ENCODE measurements around the gene BMX. TPM values are rescaled to one million over a fixed set of nuclear protein-coding genes. Genes with fewer than 3 reads are reported as not detected.
A peak's percentile ranks its signal among the peaks of the same experiment; 100 is the strongest.

Gene BMX
- total and polyA plus RNA-seq, 9 of the 15 experiments (the other 6 are each of a cell fraction or from before 2014, with no cell fraction given) = 0.45 to 4.2 (median 1.8) TPM

DNA sequence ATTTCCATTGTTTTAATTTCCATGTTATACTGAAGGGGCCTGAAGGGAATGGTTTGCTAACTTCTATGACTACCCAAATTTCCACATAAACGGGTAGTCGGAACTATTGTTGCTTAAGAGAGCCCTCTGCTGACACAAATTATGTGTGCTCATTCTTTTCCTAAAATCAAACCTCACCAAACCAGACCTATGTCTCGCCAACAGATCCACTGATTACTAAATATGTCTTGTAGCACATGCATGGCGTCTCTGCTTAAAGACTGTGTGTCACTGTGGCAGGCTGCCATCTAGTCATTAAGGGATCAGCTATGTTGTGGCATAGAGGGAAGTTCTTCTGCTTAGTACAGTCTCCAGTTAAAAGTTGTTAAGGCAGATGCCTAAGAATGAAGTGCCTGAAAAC, 32.6 kb upstream of the BMX start:
- no peaks in the 10 kb centered on the region for H3K36me3 ChIP-seq (ENCODE audit: control insufficient read depth, insufficient read depth, low read length)
- ATAC-seq (peak; percentile 72), DNase-seq (ENCODE audit: extremely low read depth in 1 of 4, low spot score in 3 of 4) (peak in 2 of 4 experiments; percentile 15 to 38), FAIRE-seq (peak; percentile 72)
- in situ Hi-C loops (cut with MboI) (loop anchor here (25.0 kb wide), 1 partner anchor 131 kb away; the partner anchor contains the start of gene PIGA), intact Hi-C loops (cut with micrococcal nuclease) (loop anchor here (1.0 to 10.0 kb wide), 4 partner anchors 85 to 1433 kb away; no protein-coding TSS in a partner anchor)
- CTCF ChIA-PET (ENCODE audit: low intra/inter-chr PET ratio) = interaction anchor here (1.3 to 4.2 kb wide), 3 partner anchors 85 to 121 kb away, joined by 4 to 33 read pairs (median 18); partner anchors contain the start of gene VEGFD
- no peak overlapping the region for H3K9ac ChIP-seq (ENCODE audit: insufficient read depth in 1 of 2, low read depth in 2 of 2, low read length in 2 of 2)
- 5% methylated on average over 4 of the region's 4 CpGs for WGBS (ENCODE audit: insufficient coverage, low coverage, missing lambda C conversion rate)
- POLR2A ChIA-PET = interaction anchor here (1.2 kb wide), 1 partner anchor 119 kb away, joined by 3 read pairs; no protein-coding TSS in a partner anchor
- H3K4me3 ChIP-seq = no peak overlapping the region
- no peak overlapping the region for H3K27ac ChIP-seq (ENCODE audit: extremely low read depth, low read depth, low read length)
- no TSS peak for BruUV-seq (replicated peaks)
- H3K27me3 ChIP-seq (ENCODE audit: control insufficient read depth in 2 of 2, insufficient read depth in 2 of 2, low read length in 2 of 2) = no peaks in the 10 kb centered on the region
- no peaks in the 10 kb centered on the region for H4K20me1 ChIP-seq (replicated peaks; ENCODE audit: control insufficient read depth, insufficient read depth, low read length)
- no peak overlapping the region for H3K4me2 ChIP-seq (ENCODE audit: insufficient read depth, low read length)
- H3K4me1 ChIP-seq (replicated peaks in 1 of 2; ENCODE audit: control insufficient read depth in 2 of 2, insufficient read depth in 2 of 2, low read length in 2 of 2) = peaks cover 0 to 4% of the 10 kb centered on the region in 2 experiments; a peak in 1 of 5 replicates
- H2AFZ ChIP-seq (ENCODE audit: low read depth, low read length) = no peak overlapping the region
- no peaks in the 10 kb centered on the region for H3K9me1 ChIP-seq (ENCODE audit: control insufficient read depth, insufficient read depth, low read length)
- no peaks in the 10 kb centered on the region for H3K9me3 ChIP-seq (replicated peaks; ENCODE audit: control insufficient read depth, insufficient read depth, low read depth, low read length)
- H3K79me2 ChIP-seq (ENCODE audit: control insufficient read depth, insufficient read depth, low read length) = no peaks in the 10 kb centered on the region
- TF ChIP-seq, protein P1, sequence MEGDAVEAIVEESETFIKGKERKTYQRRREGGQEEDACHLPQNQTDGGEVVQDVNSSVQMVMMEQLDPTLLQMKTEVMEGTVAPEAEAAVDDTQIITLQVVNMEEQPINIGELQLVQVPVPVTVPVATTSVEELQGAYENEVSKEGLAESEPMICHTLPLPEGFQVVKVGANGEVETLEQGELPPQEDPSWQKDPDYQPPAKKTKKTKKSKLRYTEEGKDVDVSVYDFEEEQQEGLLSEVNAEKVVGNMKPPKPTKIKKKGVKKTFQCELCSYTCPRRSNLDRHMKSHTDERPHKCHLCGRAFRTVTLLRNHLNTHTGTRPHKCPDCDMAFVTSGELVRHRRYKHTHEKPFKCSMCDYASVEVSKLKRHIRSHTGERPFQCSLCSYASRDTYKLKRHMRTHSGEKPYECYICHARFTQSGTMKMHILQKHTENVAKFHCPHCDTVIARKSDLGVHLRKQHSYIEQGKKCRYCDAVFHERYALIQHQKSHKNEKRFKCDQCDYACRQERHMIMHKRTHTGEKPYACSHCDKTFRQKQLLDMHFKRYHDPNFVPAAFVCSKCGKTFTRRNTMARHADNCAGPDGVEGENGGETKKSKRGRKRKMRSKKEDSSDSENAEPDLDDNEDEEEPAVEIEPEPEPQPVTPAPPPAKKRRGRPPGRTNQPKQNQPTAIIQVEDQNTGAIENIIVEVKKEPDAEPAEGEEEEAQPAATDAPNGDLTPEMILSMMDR (IDR thresholded peaks at IDR 0.05 in 2 of 3, conservative IDR thresholded peaks at IDR 0.05 in 1 of 3; ENCODE audit: insufficient read depth in 2 of 3, low read depth in 1 of 3, low read length in 3 of 3) = peak; percentile 40 to 61 (median 46); a peak in 4 of 6 replicates
- no peak for TF ChIP-seq CEBPG (CRISPR knock-in tag; IDR thresholded peaks at IDR 0.05)
- TF ChIP-seq CEBPG (tag; conservative IDR thresholded peaks at IDR 0.05 in 1 of 2, IDR thresholded peaks at IDR 0.05 in 1 of 2) = 0 out of 4 replicates have a peak, but pooled peaks of 1 of the 2 experiments have one; percentile 46
- TF ChIP-seq, protein P2, sequence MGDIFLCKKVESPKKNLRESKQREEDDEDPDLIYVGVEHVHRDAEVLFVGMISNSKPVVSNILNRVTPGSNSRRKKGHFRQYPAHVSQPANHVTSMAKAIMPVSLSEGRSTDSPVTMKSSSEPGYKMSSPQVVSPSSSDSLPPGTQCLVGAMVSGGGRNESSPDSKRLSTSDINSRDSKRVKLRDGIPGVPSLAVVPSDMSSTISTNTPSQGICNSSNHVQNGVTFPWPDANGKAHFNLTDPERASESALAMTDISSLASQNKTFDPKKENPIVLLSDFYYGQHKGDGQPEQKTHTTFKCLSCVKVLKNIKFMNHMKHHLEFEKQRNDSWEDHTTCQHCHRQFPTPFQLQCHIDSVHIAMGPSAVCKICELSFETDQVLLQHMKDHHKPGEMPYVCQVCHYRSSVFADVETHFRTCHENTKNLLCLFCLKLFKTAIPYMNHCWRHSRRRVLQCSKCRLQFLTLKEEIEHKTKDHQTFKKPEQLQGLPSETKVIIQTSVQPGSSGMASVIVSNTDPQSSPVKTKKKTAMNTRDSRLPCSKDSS (IDR thresholded peaks at IDR 0.05; ENCODE audit: low read depth, partially characterized antibody) = no peak
- TF ChIP-seq, protein P3, sequence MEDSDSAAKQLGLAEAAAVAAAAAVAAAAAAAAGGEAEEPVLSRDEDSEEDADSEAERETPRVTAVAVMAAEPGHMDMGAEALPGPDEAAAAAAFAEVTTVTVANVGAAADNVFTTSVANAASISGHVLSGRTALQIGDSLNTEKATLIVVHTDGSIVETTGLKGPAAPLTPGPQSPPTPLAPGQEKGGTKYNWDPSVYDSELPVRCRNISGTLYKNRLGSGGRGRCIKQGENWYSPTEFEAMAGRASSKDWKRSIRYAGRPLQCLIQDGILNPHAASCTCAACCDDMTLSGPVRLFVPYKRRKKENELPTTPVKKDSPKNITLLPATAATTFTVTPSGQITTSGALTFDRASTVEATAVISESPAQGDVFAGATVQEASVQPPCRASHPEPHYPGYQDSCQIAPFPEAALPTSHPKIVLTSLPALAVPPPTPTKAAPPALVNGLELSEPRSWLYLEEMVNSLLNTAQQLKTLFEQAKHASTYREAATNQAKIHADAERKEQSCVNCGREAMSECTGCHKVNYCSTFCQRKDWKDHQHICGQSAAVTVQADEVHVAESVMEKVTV (CRISPR knock-in tag; IDR thresholded peaks at IDR 0.05) = 0 out of 2 replicates have a peak, but pooled peaks have one; percentile 48
- TF ChIP-seq MCM5 (IDR thresholded peaks at IDR 0.05; ENCODE audit: low read depth) = no peak
- peak; percentile 70 to 80 for TF ChIP-seq RAD21 (CRISPR knock-in tag; conservative IDR thresholded peaks at IDR 0.05 in 1 of 2, IDR thresholded peaks at IDR 0.05 in 1 of 2)
- peak; percentile 51; the same call in 1 of the 2 replicates for TF ChIP-seq SMC3 (conservative IDR thresholded peaks at IDR 0.05; ENCODE audit: insufficient read depth, low read depth, low read length)
